Measurements from ENCODE around the gene PEX10.

Gene PEX10

GRCh38 chr1:2405588-2406295 is 6.6 kb downstream of the PEX10 start:
- no peak for DNase-seq (ENCODE audit: low read depth in 1 of 2, low spot score in 1 of 2)

- DNase-seq (ENCODE audit: low read depth in 1 of 2, low spot score in 1 of 2) = no peak
These were observed 7.4 kb downstream of the PEX10 start for GRCh38 chr1:2404890-2405511.

- no peak for DNase-seq (ENCODE audit: low read depth in 1 of 2, low spot score in 1 of 2)
These were observed 8.0 kb downstream of the PEX10 start for GRCh38 chr1:2404142-2404889.

- DNase-seq (ENCODE audit: low read depth in 1 of 2, low spot score in 1 of 2) = no peak
These were observed 9.1 kb downstream of the PEX10 start for GRCh38 chr1:2403273-2403672.

GRCh38 chr1:2402420-2402819 is 9.9 kb downstream of the PEX10 start:
- DNase-seq (ENCODE audit: low read depth in 1 of 2, low spot score in 1 of 2) = no peak

GRCh38 chr1:2400950-2401649 is 11.3 kb downstream of the PEX10 start:
- DNase-seq (ENCODE audit: low read depth in 1 of 2, low spot score in 1 of 2) = no peak

- DNase-seq (ENCODE audit: low read depth in 1 of 2, low spot score in 1 of 2) = no peak
These were observed 11.8 kb downstream of the PEX10 start for GRCh38 chr1:2400576-2400909.

GRCh38 chr1:2399890-2400575 is 12.3 kb downstream of the PEX10 start:
- no peak for DNase-seq (ENCODE audit: low read depth in 1 of 2, low spot score in 1 of 2)

- no peak for DNase-seq (ENCODE audit: low read depth in 1 of 2, low spot score in 1 of 2)
These were observed 13.5 kb downstream of the PEX10 start for GRCh38 chr1:2398871-2399270.

- DNase-seq (ENCODE audit: low read depth in 1 of 2, low spot score in 1 of 2) = no peak
These were observed 15.2 kb downstream of the PEX10 start for GRCh38 chr1:2397007-2397679.

- no peak for DNase-seq (ENCODE audit: low read depth in 1 of 2, low spot score in 1 of 2)
These were observed 15.9 kb downstream of the PEX10 start for GRCh38 chr1:2396476-2396875.

GRCh38 chr1:2396059-2396458 is 16.3 kb downstream of the PEX10 start:
- no peak for DNase-seq (ENCODE audit: low read depth in 1 of 2, low spot score in 1 of 2)

- no peak for DNase-seq (ENCODE audit: low read depth in 1 of 2, low spot score in 1 of 2)
These were observed 17.1 kb downstream of the PEX10 start for GRCh38 chr1:2395245-2395644.

GRCh38 chr1:2394761-2395160 is 17.6 kb downstream of the PEX10 start:
- DNase-seq (ENCODE audit: low read depth in 1 of 2, low spot score in 1 of 2) = no peak

GRCh38 chr1:2394220-2394619 is 18.1 kb downstream of the PEX10 start:
- no peak for DNase-seq (ENCODE audit: low read depth in 1 of 2, low spot score in 1 of 2)

- no peak for DNase-seq (ENCODE audit: low read depth in 1 of 2, low spot score in 1 of 2)
These were observed 18.9 kb downstream of the PEX10 start for GRCh38 chr1:2393471-2393877.

GRCh38 chr1:2392686-2393085 is 19.7 kb downstream of the PEX10 start:
- no peak for DNase-seq (ENCODE audit: low read depth in 1 of 2, low spot score in 1 of 2)

- no peak for DNase-seq (ENCODE audit: low read depth in 1 of 2, low spot score in 1 of 2)
These were observed 20.3 kb downstream of the PEX10 start for GRCh38 chr1:2391931-2392509.

- DNase-seq (ENCODE audit: low read depth in 1 of 2, low spot score in 1 of 2) = peak; percentile 97 to 99
These were observed 21.1 kb downstream of the PEX10 start, which contains the start of the genes MORN1 and RER1 for GRCh38 chr1:2391041-2391930. MORN1 (minus strand) TSS chr1:2391554; CDS start chr1:2391533, 21 bp downstream. RER1 (plus strand) TSS chr1:2391841; CDS start chr1:2395791, 3,950 bp downstream.
